HL-60 (cell line): ENCODE results near the gene APOL1.
A peak's percentile ranks its signal among the peaks of the same experiment; 100 is the strongest.

Source experiments
- DNase-seq, 2 experiments: peaks; one replicate each; pipeline ENCODE4 v3.0.0-alpha.2; 2010 to 2020; ENCODE audit warnings: low read depth in 1 of 2, low spot score in 1 of 2
- H3K27ac ChIP-seq: fragments of 250-450 bp; sonication (Bioruptor Pico); replicated peaks from 2 replicates; pipeline ENCODE4 v1.5.1; 2020; ENCODE audit warnings: mild to moderate bottlenecking, moderate library complexity
- H3K27me3 ChIP-seq: fragments of 250-450 bp; sonication (Bioruptor Pico); 2 replicates; pipeline ENCODE4 v1.5.1; 2021; ENCODE audit warnings: mild to moderate bottlenecking, moderate library complexity; ENCODE audit not compliant: insufficient read depth, poor library complexity, severe bottlenecking
- H3K4me3 ChIP-seq: replicated peaks from 2 replicates; pipeline ENCODE4 v1.5.1; 2011; ENCODE audit warnings: mild to moderate bottlenecking, control low read depth, low read length; ENCODE audit not compliant: insufficient read depth
- GABPA ChIP-seq: IDR thresholded peaks from 2 replicates; pipeline ENCODE4 v1.6.1; 2012; ENCODE audit warnings: low read depth
- POLR2AphosphoS5 ChIP-seq: IDR thresholded peaks from 2 replicates; pipeline ENCODE4 v1.6.1; 2012; ENCODE audit warnings: low read depth
- REST ChIP-seq: IDR thresholded peaks from 2 replicates; pipeline ENCODE4 v1.6.1; 2012; ENCODE audit warnings: low read depth; ENCODE audit not compliant: insufficient replicate concordance
- SPI1 ChIP-seq: IDR thresholded peaks from 2 replicates; pipeline ENCODE4 v1.6.1; 2012; ENCODE audit warnings: low read depth, mild to moderate bottlenecking, borderline replicate concordance
- TF ChIP-seq, protein P1 (sequence below): IDR thresholded peaks from one replicate; pipeline ENCODE4 v1.5.1; 2011; ENCODE audit warnings: low read length, control low read depth, inconsistent platforms; ENCODE audit not compliant: insufficient read depth

Gene APOL1

DNA sequence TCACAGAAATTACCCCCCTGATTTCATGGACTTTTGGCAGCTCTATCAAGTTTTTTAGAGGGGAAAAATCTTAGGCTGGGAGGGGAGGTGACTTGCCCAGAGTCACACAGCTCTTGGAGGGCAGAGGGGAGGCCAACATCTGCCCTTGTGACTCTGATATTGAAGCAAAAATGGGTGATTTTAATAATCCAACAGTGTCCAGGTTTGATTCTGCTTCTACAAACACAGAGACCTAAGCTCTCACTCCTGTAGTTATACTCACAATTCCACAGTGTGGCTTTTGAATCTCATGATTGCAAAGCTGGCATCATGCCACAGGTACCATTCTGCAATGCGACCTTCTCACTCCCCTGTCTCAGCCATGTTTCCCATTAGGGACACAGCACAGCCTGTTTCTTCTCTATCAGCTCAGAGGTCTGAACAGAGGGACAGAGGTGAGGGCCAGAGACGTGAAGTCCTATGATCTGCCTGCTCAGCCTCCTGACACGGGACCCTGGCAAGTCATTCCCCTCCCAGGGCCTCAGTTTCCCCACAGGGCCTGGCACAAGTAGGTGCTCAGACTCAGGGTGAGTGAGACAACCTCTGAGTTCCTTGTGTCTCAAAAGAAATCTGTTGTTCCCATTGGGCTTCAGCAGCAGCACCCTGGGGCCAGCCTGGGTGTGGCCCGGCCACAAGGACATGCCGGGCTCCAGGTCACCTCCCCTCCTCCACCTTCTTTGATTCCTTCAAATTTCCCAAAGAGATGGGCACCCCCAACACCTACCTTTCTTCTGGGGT, 14.4 kb upstream of the APOL1 start:
- peak overlapping the region; percentile 64 for H3K4me3 ChIP-seq
- TF ChIP-seq REST (no peak), GABPA (no peak), POLR2AphosphoS5 (no peak), SPI1 (no peak)
- TF ChIP-seq, protein P1, sequence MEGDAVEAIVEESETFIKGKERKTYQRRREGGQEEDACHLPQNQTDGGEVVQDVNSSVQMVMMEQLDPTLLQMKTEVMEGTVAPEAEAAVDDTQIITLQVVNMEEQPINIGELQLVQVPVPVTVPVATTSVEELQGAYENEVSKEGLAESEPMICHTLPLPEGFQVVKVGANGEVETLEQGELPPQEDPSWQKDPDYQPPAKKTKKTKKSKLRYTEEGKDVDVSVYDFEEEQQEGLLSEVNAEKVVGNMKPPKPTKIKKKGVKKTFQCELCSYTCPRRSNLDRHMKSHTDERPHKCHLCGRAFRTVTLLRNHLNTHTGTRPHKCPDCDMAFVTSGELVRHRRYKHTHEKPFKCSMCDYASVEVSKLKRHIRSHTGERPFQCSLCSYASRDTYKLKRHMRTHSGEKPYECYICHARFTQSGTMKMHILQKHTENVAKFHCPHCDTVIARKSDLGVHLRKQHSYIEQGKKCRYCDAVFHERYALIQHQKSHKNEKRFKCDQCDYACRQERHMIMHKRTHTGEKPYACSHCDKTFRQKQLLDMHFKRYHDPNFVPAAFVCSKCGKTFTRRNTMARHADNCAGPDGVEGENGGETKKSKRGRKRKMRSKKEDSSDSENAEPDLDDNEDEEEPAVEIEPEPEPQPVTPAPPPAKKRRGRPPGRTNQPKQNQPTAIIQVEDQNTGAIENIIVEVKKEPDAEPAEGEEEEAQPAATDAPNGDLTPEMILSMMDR, result no peak
- peak overlapping the region; percentile 49 for H3K27ac ChIP-seq
- no peak for DNase-seq
- no peaks in the 10 kb centered on the region for H3K27me3 ChIP-seq

DNA sequence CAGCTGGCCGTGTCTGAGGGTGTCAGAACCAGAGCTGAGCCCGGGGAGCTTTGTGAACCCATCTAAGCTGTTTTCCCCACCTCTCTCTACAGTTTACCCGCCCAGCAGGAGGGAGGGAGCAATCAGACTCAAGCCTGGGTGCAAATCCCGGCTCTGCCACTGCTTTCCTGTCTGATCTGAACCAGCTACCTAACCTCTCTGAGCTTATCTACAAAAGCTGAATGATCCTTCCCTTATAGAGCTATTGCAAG, 13.9 kb upstream of the APOL1 start:
- Histone ChIP-seq H3K27ac (peak overlapping the region; percentile 49), H3K4me3 (peak overlapping the region; percentile 64), H3K27me3 (no peaks in the 10 kb centered on the region)
- TF ChIP-seq, protein P1, result no peak
- TF ChIP-seq POLR2AphosphoS5 (no peak), GABPA (no peak), REST (no peak), SPI1 (no peak)
- DNase-seq, result no peak

DNA sequence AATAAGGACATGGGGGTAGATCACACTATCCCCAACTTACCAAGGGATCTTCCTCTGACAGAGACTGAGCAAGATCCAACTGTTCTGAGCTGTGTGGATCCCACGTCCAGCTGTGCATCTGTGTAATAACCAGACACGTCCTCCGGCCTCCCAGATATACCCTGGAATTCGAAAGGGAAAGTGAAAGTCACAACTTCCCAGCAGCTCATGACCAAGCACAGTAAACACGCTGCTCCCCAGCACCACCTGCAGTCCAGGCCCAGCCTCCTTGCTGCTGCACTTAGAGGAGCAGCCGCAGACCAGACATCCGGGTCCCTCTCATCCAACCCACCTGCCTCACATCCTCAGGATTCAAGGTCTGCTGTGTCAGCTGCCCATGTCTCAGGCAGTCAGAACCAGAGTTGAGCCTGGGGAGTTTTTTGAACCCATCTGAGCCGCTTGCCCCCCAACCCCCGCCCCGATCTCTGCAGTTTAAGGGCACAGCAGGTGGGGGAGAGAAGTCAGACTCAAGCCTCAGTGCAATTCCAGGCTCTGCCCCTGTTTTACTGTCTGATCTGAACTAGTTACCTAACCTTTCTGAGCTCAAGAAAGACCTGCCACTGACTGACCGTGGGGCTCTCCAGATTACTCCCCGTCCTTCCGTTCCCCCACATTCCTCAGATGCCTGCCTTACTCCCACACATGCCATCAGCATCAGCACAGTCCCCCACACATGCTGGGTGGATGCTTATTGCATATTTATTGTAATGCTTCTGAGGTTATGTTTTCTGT, 13.3 kb upstream of the APOL1 start, which contains the start of gene APOL2:
TSS of gene APOL2 (minus strand) at position 127 of the 771 bp plus-strand sequence. CDS start 6,365 bp downstream, outside the sequence.
- peak within 1 kb of the TSS; percentile 49 for H3K27ac ChIP-seq
- peak within 1 kb of the TSS; percentile 64 for H3K4me3 ChIP-seq
- no peaks in the 10 kb centered on the region for H3K27me3 ChIP-seq
- TF ChIP-seq POLR2AphosphoS5 (no peak), SPI1 (no peak), GABPA (no peak), REST (no peak)
- TF ChIP-seq, protein P1, result peak; percentile 69
- DNase-seq, result peak; percentile 68 to 92
